SK-N-SH (cell line): Measurements from ENCODE around the gene A2M.

ENCODE experiments used
- ELF1 ChIP-seq: IDR thresholded peaks from 2 replicates; pipeline ENCODE4 v1.4.0; 2012
- EP300 ChIP-seq, 2 experiments: IDR thresholded peaks; 2 replicates each; pipeline versions ENCODE4 v1.4.0 to v1.6.1; 2012; ENCODE audit warnings: borderline replicate concordance in 1 of 2, low read depth in 1 of 2, low read length in 1 of 2
- EZH2phosphoT487 ChIP-seq: fragments of 200-600 bp; sonication (generic); IDR thresholded peaks from 2 replicates; pipeline ENCODE4 v1.6.1; 2017; ENCODE audit warnings: low read depth, mixed run types, mild to moderate bottlenecking, antibody characterized with exemption, moderate library complexity, borderline replicate concordance
- GATA2 ChIP-seq: sonication (generic); formaldehyde crosslinking; IDR thresholded peaks from 2 replicates; pipeline ENCODE4 v1.5.0; 2020; ENCODE audit warnings: mild to moderate bottlenecking, missing genetic modification reagents
- JUND ChIP-seq: IDR thresholded peaks from 2 replicates; pipeline ENCODE4 v1.4.0; 2012
- NRF1 ChIP-seq: IDR thresholded peaks from 2 replicates; pipeline ENCODE4 v1.6.1; 2012; ENCODE audit warnings: low read depth, mild to moderate bottlenecking, low read length
- SMC3 ChIP-seq: IDR thresholded peaks from 2 replicates; pipeline ENCODE4 v1.6.1; 2012; ENCODE audit warnings: low read depth, low read length, improper control_type of control experiment
- TF ChIP-seq, protein P1 (sequence below): fragments of 200-600 bp; sonication (generic); IDR thresholded peaks from 2 replicates; pipeline ENCODE4 v1.6.1; 2017; ENCODE audit warnings: antibody characterized with exemption, mild to moderate bottlenecking, moderate library complexity
- TF ChIP-seq, protein P2 (sequence below): IDR thresholded peaks from 2 replicates; pipeline ENCODE4 v1.4.0; 2012; ENCODE audit warnings: low read depth

DNA sequence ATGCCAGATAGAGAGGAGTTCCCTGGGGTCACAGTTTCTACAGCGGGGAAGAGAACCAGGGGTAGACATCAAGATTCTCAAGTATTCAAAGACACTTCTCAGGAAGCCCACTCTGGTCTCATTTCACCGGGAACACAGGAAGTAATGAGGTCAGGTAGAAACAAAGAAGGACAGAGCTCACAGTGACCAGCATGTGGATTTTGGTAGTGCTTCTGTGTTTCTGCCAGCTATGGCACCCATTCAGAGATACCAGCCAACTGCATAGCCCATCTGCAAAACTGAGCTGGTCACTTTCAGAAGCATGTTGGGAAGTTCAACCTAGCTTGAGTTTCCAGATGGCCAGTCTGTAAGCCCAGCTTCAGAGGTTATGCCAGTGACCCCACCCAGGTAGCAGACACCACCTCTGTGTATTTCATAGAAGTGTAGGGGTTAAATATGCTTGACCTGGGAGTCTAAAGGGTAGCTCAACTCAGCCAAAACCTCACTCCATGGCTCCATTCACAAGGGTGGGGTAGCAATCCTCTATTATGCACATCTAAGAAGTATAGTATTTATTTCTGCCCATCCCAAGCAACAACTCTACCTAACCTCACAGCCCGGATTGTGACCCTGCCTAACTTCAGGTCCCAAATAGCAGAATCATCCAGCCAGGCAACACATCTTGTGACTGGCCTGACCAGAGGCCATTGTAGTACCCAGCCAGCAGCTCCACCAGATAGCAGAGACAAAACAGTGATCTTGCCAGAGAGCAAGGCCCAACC, 33.9 kb downstream of the A2M start:
- TF ChIP-seq, protein P1, sequence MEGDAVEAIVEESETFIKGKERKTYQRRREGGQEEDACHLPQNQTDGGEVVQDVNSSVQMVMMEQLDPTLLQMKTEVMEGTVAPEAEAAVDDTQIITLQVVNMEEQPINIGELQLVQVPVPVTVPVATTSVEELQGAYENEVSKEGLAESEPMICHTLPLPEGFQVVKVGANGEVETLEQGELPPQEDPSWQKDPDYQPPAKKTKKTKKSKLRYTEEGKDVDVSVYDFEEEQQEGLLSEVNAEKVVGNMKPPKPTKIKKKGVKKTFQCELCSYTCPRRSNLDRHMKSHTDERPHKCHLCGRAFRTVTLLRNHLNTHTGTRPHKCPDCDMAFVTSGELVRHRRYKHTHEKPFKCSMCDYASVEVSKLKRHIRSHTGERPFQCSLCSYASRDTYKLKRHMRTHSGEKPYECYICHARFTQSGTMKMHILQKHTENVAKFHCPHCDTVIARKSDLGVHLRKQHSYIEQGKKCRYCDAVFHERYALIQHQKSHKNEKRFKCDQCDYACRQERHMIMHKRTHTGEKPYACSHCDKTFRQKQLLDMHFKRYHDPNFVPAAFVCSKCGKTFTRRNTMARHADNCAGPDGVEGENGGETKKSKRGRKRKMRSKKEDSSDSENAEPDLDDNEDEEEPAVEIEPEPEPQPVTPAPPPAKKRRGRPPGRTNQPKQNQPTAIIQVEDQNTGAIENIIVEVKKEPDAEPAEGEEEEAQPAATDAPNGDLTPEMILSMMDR: no peak
- TF ChIP-seq EZH2phosphoT487 (no peak), NRF1 (no peak), EP300 (IDR thresholded peaks at IDR 0.05; ENCODE audit: borderline replicate concordance in 1 of 2, low read depth in 1 of 2, low read length in 1 of 2) (no peak), JUND (no peak), GATA2 (no peak), SMC3 (no peak), ELF1 (no peak)
- TF ChIP-seq, protein P2, sequence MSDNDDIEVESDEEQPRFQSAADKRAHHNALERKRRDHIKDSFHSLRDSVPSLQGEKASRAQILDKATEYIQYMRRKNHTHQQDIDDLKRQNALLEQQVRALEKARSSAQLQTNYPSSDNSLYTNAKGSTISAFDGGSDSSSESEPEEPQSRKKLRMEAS: no peak
